A549 treated with Hydrocortisone at 1 μM for 4 hours (cell line): ENCODE results near the gene KAT14. TPM values are rescaled to one million over a fixed set of nuclear protein-coding genes. Genes with fewer than 3 reads are reported as not detected.

ENCODE experiments used
- total RNA-seq: library from RNA; stranded (reverse); fragments of 200-300 nt; extraction: Qiagen RNA extraction; gene quantifications from 5 replicates; pipeline ENCODE4 v1.2.3, GENCODE V29; 2022

The KAT14 gene
- total RNA-seq = 9.2 to 12.2 TPM (median 10.4 TPM) in 5 replicates

GRCh38 chr20:18137412-18138265 lies at the start of gene KAT14, which contains the start of gene PET117:
Gene KAT14, plus strand, starts transcription at chr20:18137863. Its CDS starts 4,798 bp downstream, at chr20:18142661.
Gene PET117, plus strand, starts transcription at chr20:18137863. Its CDS starts 93 bp downstream, at chr20:18137956.

Other genes starting within 250 kb of the KAT14 start
- gene SNX5, start 169.1 kb upstream of the KAT14 start, total RNA-seq = 223 to 239 TPM (median 236 TPM) in 5 replicates
- 40.1 to 43.4 TPM (median 41.5 TPM) in 5 replicates for gene MGME1, start 168.8 kb upstream of the KAT14 start, total RNA-seq
- 0.20 to 0.33 TPM (median 0.28 TPM) in 5 replicates for gene OVOL2, start 79.9 kb upstream of the KAT14 start, total RNA-seq
- 21.7 to 27.9 TPM (median 23.6 TPM) in 5 replicates for gene PET117, start within 50 bp of the KAT14 start, total RNA-seq
- gene ZNF133, start 150.7 kb downstream of the KAT14 start, total RNA-seq = 9.4 to 14.6 TPM (median 11.9 TPM) in 5 replicates